Thyroid gland (tissue), 4 donors: ENCODE data around the gene WNT7B. TPM values are rescaled to one million over a fixed set of nuclear protein-coding genes. Genes with fewer than 3 reads are reported as not detected.
A peak's percentile ranks its signal among the peaks of the same experiment; 100 is the strongest.

Experiments used
- DNase-seq, 2 donors: peaks; one replicate each; pipeline ENCODE4 v3.0.0-alpha.2; 2019
- H3K27ac ChIP-seq, 3 donors: fragments of 200-600 bp; sonication (generic); 1 replicate in 2 of 3; 2 replicates in 1 of 3; pipeline ENCODE4 v1.5.1; 2016 to 2019; ENCODE audit warnings: mild to moderate bottlenecking in 1 of 3, moderate library complexity in 1 of 3
- H3K27me3 ChIP-seq: fragments of 200-600 bp; sonication (generic); one replicate; pipeline ENCODE4 v1.5.1; 2019
- H3K36me3 ChIP-seq, 2 donors: fragments of 200-600 bp; sonication (generic); one replicate each; pipeline ENCODE4 v1.5.1; 2016 to 2019
- H3K4me1 ChIP-seq, 2 donors: fragments of 200-600 bp; sonication (generic); one replicate each; pipeline ENCODE4 v1.5.1; 2017 to 2019
- H3K4me3 ChIP-seq, 3 donors: fragments of 200-600 bp; sonication (generic); replicated peaks in 1 of 3; 1 replicate in 2 of 3; 2 replicates in 1 of 3; pipeline ENCODE4 v1.5.1; 2016; ENCODE audit warnings: mild to moderate bottlenecking in 1 of 3
- H3K9me3 ChIP-seq: fragments of 200-600 bp; sonication (generic); one replicate; pipeline ENCODE4 v1.5.1; 2017
- CTCF ChIP-seq, 6 experiments: fragments of 200-600 bp in 3 of 6; fragments of 450-650 bp in 3 of 6; sonication (generic) in 3 of 6; IDR thresholded peaks; one replicate each; pipeline ENCODE4 v1.5.1; 2016 to 2019; ENCODE audit warnings: antibody characterized with exemption in 6 of 6, mild to moderate bottlenecking in 2 of 6, inconsistent platforms in 1 of 6, moderate library complexity in 1 of 6
- POLR2A ChIP-seq, 2 donors: fragments of 450-650 bp; IDR thresholded peaks; one replicate each; pipeline ENCODE4 v1.6.1; 2017; ENCODE audit warnings: antibody characterized with exemption in 2 of 2, mild to moderate bottlenecking in 2 of 2, moderate library complexity in 1 of 2
- WGBS, 2 donors: methylation state at CpG; one replicate each; pipeline ENCODE4 v1.1.5; 2017; 5-methylcytosine and 5-hydroxymethylcytosine counted together
- intact Hi-C: fragments of 100-400 bp; cut with DNase I; formaldehyde crosslinking; loops from one replicate; pipeline ENCODE4 v1.15.1; 2023
- total RNA-seq, 4 donors: library from RNA; depleted of rRNA; stranded (reverse); fragments of >200 nt; gene quantifications; one replicate each; pipeline ENCODE4 v1.2.3, GENCODE V29; 2016

The WNT7B gene
- total RNA-seq, 4 donors from 2014 or later = 0.83 to 4.3 (median 2.5) TPM; not detected in 1

- no peaks in the 10 kb centered on the region for H3K9me3 ChIP-seq
- no peaks in the 10 kb centered on the region for H3K27me3 ChIP-seq
- DNase-seq = no peak
- intact Hi-C loops = no loop called here
- no peaks in the 10 kb centered on the region for H3K36me3 ChIP-seq
- peaks cover 11 to 22% of the 10 kb centered on the region in 2 donors for H3K4me1 ChIP-seq
- TF ChIP-seq POLR2A (IDR thresholded peaks at IDR 0.05) = no peak
- no peak for TF ChIP-seq CTCF (IDR thresholded peaks at IDR 0.05)
- 97% methylated on average over 2 of the region's 2 CpGs for WGBS, 2 donors
- no peak overlapping the region for H3K27ac ChIP-seq
- no peak overlapping the region for H3K4me3 ChIP-seq
Observed at GRCh38 chr22:46017166-46017565, 40.2 kb upstream of the WNT7B start.

GRCh38 chr22:46013460-46014416 lies 36.8 kb upstream of the WNT7B start:
- WGBS, 2 donors = 1 to 3% methylated on average over 38 to 40 of the region's 56 CpGs
- no peaks in the 10 kb centered on the region for H3K36me3 ChIP-seq
- intact Hi-C loops = no loop called here

DNA sequence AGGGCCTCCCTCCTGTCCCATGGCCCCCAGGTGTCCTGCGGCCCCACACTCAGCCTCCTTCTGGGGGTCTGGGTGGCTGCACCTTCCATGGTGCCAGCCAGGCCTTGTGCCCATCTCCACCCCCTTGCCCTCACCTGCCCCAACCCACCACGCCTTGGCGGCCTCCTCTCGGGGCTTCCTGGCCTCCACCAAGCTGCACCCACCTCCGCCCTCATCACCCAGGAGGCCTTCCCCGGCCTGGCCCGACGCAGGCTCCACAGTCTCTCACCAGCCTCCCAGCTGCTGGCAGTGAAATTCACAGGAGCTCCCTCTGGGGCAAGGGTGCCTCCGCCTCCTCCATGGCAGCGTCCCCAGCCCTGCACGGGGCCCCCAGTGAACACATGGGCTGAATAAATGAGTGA lies 35.9 kb upstream of the WNT7B start:
- intact Hi-C loops = no loop called here
- DNase-seq = no peak
- no peaks in the 10 kb centered on the region for H3K36me3 ChIP-seq
- H3K4me3 ChIP-seq = peak overlapping the region in 1 of 3 donors; percentile 54
- H3K27ac ChIP-seq = peak overlapping the region; percentile 79 to 98 (median 95)
- H3K27me3 ChIP-seq = no peaks in the 10 kb centered on the region
- TF ChIP-seq POLR2A (IDR thresholded peaks at IDR 0.05) (no peak), CTCF (IDR thresholded peaks at IDR 0.05) (no peak)
- 53 to 62% methylated on average over 5 to 11 of the region's 11 CpGs for WGBS, 2 donors
- peaks cover 28 to 46% of the 10 kb centered on the region in 2 donors for H3K4me1 ChIP-seq
- no peaks in the 10 kb centered on the region for H3K9me3 ChIP-seq

More at GRCh38 chr22:46013460-46014416, 36.8 kb upstream of the WNT7B start:
- peak in 5 of 6 experiments; percentile 57 to 72 (median 65) for TF ChIP-seq CTCF (IDR thresholded peaks at IDR 0.05)
- TF ChIP-seq POLR2A (IDR thresholded peaks at IDR 0.05) = peak in 1 of 2 donors; percentile 70
- Histone ChIP-seq H3K27me3 (no peaks in the 10 kb centered on the region), H3K4me3 (peak overlapping the region; percentile 10 to 54 (median 31)), H3K9me3 (no peaks in the 10 kb centered on the region), H3K4me1 (peaks cover 28 to 38% of the 10 kb centered on the region in 2 donors), H3K27ac (peak overlapping the region; percentile 79 to 98 (median 95))
- peak; percentile 93 for DNase-seq

DNA sequence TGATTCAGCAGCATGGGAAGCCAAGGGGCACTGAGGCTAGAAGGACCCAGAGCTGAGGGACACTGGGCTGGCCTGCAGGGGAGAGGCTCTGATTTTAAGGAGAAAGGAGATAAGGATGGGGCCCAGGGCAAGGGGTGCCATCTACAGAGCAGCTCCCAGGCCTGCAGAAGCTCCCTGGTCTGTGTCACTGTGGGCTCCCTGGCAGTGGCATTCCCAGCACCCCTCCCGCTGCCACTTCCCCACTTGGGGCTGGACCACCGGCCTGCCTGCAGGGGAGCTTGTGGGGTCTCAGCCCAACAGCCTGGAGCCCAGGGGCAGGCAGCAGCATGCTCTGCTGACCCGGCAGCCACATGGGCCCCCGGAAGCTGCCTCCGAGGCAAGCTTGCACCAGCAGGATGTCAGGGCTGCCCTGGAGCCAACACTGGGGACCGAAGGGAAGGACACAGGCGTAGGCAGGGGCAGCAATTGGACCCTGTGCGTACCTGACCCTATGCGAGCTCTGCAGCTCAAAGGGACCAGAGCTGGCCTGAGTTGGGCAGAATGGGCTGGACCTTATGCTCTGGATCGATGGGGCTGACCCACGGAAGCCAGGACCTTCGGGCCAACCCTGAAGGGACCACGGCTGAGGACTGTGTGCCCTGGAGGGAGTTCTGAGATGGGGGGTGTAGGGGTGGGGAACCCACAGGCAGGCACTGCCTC lies 35.4 kb upstream of the WNT7B start:
- TF ChIP-seq CTCF (IDR thresholded peaks at IDR 0.05) (no peak), POLR2A (IDR thresholded peaks at IDR 0.05) (no peak)
- no peak for DNase-seq
- intact Hi-C loops = no loop called here

More for the DNA sequence above, 35.4 kb upstream of the WNT7B start:
- peak overlapping the region; percentile 79 to 98 (median 95) for H3K27ac ChIP-seq
- H3K36me3 ChIP-seq = no peaks in the 10 kb centered on the region
- H3K4me1 ChIP-seq = peaks cover 30 to 52% of the 10 kb centered on the region in 2 donors
- no peaks in the 10 kb centered on the region for H3K27me3 ChIP-seq
- H3K4me3 ChIP-seq = no peak overlapping the region
- WGBS, 2 donors = 91 to 100% methylated on average over 2 to 8 of the region's 13 CpGs
- H3K9me3 ChIP-seq = no peaks in the 10 kb centered on the region
